HG03097 (cell line): Measurements from ENCODE around the gene USE1.
A peak's percentile ranks its signal among the peaks of the same experiment; 100 is the strongest.
"Not testable (repeated sequence)": the region's sequence is repeated elsewhere in the genome, so short reads cannot be mapped to it uniquely, and the experiment has no call there.

ENCODE experiments used
- ATAC-seq: cut with Tn5 transposase; IDR thresholded peaks from one replicate; pipeline ENCODE4 v1.9.1; 2021; ENCODE audit not compliant: unreplicated experiment, low FRiP score

USE1 gene, protein sequence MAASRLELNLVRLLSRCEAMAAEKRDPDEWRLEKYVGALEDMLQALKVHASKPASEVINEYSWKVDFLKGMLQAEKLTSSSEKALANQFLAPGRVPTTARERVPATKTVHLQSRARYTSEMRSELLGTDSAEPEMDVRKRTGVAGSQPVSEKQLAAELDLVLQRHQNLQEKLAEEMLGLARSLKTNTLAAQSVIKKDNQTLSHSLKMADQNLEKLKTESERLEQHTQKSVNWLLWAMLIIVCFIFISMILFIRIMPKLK

DNA sequence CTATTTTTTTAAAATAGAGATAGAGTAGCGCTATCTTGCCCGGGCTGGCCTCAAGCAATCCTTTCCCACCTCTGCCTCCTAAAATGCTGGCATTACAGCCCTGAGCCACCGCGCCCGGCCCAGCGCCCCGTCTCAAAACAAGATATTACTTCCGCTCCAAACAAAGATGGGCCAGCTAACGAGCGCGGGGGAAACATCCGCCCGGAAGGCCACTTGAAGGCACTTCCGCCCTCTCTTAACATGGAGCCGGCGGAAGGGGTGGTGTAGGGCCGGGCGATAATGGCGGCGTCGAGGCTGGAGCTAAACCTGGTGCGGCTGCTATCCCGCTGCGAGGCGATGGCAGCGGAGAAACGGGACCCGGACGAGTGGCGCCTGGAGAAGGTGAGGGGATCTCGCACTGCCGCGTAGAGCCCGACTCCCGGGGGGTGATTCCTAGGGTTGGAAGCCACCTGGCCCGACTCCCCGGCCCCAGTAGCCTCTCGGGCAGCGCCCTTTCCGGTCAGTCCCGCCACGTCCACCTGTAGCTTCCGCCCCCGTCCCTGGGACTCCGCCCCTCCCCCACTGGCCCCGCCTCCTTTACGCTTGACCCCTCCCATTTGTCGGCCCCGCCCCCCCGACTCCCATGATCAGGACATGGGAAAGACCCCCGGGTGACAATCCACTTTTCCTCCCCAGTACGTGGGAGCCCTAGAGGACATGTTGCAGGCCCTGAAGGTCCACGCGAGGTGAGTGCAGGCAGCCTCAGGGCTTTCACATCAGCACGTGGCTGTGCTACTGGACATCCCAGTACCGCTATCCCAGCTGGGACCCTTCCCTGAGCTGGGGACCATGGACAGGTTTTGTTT, at the start of gene USE1:
USE1 (plus strand) TSS at position 231 of the 845 bp plus-strand sequence; CDS start at position 280, 49 bp downstream.
- ATAC-seq: peak; percentile 59

DNA sequence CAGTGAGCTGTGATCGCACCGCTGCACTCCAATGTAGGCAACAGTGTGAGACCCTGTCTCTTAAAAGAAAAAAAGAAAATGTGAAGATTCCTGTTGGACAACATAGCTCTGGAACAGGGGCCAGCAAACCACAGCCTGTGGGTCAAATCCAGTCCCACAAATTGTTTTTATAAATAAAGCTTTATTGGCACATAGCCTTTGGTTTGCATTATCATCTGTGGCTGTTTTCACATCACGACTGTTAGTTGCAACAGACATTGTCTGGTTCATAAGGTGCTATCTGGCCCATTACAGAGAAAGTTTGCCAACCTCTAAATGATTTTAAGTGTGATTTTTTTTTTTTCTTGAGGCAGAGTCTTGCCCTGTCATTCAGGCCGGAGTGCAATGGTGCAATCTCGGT, 49.4 kb upstream of the USE1 start:
- ATAC-seq: no peak

DNA sequence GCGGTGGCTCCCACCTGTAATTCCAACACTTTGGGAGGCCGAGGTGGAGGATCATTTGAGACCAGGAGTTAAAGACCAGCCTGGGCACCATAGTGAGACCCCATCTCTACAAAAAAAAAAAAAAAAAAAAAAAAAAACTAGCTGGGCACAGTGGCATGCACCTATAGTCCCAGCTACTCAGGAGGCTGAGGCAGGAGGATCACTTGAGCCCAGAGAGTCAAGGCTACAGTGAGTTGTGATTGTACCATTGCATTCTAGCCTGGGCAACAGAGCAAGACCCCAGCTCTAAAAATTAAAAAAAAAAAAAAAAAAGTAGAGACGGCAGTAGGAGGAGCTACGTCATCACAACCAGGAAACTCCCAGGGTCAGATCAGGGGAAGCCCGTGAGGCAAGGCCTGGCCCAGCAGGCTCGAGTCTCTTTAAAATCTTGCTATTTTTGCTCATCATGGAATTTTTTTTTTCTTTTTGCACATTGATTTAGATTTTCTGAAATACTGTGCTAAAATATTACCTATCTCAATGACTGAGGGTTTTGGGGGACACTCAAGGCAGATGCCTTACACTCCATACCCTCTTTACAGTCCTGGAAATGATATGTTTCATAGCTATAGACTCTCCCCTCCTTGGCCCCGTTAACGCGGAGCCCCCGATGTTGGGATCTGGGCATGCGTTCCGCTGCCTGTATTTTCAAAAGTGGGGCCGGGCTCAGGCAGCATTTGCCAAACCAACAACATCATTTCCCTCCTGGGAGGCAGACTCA, 44.4 kb upstream of the USE1 start:
- ATAC-seq: no peak

DNA sequence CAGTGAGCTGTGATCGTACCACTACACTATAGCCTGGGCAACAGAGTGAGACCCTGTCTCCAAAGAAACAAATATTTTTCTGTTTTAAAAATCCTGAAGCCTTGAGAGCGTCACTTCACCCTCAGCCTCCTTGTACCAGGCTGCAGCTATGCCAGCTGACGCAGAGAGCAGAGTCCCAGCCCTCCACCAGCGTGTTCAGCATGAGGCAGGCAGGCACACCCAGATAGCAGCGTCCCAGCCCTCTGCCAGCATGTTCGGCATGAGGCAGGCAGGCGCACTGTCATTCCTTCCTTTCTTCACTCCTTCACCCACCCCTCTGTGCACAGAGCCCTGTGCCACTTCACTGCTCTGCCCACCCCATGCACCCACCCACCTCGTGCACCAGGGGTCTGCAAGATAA, 43.3 kb upstream of the USE1 start:
- no peak for ATAC-seq

DNA sequence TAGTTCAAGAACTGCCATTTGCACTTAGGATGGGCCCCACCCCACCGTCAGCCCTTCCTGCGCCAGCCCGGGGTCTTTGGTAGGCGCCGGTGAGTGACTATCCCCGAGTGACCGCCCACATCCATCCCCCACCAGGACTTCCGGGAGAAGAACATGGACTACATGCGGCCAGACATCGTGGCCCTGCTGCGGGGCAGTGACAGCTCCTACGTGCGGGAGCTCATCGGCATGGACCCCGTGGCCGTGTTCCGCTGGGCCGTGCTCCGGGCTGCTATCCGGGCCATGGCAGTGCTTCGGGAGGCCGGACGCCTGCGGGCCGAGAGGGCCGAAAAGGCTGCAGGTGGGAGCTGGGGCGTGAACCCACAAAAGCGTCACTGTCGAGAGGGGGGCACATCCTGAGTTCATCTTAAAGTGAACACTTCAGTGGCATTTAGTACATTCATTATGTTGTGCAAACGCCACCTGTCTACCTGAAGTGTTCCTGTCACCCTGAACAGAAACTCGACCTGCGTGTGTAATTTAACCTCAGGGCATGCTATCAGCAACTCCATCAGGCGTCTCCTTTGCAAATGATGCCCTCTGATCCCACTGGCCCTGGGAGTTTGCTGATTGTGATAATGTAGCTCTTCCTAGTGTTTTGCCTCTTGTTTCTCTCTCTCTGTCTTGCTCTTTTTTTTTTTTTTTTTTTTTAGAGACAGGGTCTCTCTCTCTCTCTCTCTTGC, 42.4 kb upstream of the USE1 start:
- ATAC-seq: no peak

DNA sequence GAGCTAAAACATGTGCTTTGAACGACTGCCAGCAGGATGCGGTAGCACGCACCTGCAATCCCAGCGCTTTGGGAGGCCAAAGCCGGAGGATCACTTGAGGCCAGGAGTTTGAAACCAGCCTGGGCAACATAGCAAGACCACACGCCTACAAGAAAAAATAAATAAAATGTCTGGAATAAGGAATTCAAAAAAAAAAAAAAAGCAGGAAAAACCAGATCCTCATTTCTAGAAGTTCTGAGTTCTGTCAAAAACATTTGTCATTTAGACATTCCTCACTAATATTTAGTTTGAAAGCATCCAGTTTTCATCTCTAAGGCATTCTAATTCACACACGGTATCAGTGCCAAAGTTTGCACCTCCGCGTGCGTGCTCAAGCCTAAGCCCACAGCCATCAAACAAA, 36.9 kb upstream of the USE1 start:
- ATAC-seq: no peak

DNA sequence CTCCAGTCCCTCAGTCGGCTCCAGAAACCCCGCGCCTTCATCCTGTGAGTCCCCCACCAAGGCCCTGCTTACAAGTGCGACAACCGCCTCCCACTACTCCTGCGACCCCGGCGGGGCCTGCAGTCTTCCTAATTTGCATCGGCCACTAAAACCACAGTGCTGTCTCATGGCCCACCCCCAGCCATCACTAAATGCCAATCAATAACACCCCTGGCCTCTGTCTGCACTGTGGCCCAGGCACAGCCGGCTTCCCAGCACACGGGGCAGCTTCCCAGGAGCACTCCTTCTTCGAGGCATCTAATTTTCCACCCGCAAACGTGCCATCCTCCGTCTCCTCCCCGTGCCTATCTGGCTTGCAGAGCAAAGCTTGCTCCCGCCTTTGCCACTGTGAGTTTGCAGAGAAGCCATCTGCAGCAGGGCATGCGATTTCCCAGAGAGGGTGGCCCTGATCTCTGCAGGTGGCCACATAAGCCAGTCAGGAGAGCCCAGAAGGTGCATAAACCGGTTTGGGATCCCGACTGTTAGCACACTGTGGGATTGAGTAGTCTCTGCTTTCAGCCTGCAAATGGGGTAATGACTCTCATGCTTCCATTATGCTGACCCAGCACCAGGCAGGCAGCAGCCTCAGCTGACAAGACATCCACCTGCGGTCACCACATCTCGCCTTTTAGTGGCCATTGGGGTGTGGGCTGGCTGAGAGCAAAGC, 34.0 kb upstream of the USE1 start:
- no peak for ATAC-seq

DNA sequence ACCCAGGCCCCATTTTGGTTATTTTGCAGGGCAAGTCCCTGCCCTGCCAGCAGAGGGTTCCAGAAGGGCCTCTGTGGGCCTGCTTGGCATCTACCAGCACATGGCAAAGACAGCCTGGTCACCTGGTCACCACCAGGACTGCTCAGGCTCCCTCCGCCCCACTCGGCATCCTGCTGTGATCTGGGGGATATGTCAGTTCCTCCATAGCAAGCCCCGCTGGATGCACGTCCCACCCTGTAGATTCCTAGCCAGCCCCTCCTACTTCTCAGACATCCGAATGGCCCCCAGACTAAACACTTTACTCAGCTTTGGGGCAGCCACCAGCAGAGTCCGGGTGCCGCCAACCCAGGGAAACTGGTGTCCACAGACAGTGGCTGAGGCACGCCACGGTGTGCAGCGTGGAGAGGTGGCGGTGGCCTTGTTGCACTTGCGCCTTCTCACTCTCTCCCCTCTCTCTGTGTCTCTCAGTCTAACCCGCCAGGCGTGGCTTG, 31.8 kb upstream of the USE1 start:
- ATAC-seq: no peak

DNA sequence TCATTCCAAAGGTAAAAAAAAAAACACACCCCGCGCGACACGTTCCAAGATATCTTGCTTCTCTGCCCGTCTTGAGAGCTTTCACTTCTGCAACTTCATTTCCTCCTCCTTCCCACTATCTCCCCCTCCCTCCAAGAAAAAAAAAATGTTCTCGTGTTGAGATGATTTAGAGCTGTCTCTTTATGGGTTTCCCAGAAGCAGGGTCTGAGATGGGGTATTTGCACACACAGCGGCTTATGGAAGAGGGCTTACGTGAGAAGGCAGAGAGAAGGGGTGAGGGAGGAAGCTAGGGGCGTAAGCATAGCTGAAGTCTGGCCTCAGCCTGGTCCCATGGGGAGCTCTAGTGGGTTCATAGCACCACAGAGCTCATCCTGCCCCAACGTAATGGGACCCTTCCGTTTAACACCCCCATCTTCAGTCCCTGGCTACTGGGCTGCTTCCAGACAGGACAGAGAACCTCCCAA, 31.3 kb upstream of the USE1 start:
- no peak for ATAC-seq

DNA sequence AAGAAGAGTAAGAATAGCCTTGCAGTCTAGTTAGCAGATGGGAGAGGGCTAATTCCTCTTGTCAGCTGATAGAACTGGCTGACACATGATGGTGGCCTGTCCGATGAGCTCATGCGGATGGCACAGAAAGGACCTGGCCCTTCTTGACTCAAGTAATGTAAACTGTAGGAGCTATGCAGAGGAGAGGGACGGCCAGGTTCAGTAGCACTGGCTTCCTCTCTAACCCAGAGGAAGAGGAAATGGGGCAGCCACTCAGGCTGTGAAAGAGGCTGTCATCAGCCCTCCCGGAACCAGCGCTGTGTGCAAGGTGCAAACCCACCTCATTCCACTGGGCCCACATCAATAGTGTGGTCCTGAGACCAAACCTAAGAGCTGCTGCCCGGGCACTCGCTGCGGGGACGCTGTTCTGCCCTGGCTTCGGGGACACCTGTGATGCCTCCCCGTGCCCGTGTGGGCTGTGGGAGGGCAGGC, 30.8 kb upstream of the USE1 start:
- no peak for ATAC-seq

DNA sequence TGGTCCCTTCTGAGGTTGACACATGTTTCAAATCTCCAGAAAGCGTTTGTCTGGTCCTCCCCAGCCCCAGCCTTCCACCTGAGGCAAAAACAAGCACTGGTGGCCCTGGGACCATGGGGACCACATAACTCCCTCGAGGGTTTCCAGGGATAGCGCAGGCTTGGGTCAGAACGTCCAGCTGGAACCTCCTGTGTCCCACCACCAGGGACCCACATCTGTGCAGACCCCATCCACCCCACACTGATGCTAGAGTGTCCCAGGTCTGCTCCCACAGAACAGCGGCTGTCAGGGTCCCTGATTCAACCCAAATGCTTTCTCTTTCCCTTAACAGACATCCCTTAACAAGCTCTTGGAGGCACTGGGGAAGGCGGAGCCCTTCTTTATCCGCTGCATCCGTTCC, 29.6 kb upstream of the USE1 start:
- ATAC-seq: no peak

DNA sequence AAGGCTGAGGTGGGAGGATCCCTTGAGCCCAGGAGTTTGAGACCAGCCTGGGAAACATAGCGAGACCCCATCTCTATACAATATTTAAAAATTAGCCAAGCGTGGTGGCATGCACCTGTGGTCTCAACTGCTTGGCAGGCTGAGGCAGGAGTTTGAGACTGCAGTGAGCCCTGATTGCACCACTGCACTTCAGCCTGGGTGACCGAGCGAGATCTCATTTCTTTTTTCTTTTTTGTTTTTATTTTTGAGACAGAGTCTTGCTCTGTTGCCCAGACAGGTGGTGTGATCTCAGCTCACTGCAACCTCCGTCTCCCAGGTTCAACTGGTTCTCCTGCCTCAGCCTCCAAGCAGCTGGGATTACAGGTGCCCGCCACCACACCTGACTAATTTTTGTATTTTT, 23.4 kb upstream of the USE1 start:
- ATAC-seq: not testable (repeated sequence)

DNA sequence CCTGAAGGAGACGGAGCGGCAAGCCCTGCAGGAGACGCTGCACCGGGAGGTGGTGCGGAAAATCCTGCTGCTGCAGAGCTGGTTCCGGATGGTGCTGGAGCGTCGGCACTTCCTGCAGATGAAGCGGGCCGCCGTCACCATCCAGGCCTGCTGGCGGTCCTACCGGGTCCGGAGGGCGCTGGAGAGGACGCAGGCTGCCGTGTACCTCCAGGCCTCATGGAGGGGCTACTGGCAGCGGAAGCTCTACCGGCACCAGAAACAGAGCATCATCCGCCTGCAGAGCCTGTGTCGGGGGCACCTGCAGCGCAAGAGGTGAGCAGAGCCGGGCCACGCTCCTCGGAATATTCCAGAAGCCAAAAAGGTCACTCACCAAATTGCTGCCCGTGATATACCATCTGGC, 22.4 kb upstream of the USE1 start:
- ATAC-seq: no peak

DNA sequence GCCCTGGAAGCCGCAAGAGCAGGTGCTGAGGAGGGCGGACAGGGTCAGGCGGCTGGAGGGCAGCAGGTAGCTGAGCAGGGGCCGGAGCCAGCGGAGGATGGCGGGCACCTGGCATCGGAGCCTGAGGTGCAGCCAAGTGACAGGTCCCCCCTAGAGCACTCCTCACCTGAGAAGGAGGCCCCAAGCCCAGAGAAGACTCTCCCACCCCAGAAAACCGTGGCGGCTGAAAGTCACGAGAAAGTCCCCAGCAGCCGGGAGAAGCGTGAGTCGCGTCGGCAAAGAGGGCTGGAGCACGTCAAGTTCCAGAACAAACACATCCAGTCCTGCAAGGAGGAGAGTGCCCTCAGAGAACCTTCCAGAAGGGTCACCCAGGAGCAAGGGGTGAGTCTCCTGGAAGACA, 20.5 kb upstream of the USE1 start:
- ATAC-seq: no peak

DNA sequence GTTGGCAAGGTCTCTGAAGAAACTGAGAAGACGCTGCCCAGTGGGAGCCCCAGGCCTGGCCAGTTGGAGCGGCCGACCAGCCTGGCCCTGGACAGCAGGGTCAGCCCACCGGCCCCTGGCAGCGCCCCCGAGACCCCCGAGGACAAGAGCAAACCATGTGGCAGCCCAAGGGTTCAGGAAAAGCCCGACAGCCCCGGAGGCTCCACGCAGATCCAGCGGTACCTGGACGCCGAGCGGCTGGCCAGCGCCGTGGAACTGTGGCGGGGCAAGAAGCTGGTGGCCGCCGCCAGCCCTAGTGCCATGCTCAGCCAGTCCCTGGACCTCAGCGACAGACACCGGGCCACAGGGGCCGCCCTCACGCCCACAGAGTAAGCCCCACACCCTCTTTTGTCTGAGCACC, 20.1 kb upstream of the USE1 start:
- no peak for ATAC-seq

DNA sequence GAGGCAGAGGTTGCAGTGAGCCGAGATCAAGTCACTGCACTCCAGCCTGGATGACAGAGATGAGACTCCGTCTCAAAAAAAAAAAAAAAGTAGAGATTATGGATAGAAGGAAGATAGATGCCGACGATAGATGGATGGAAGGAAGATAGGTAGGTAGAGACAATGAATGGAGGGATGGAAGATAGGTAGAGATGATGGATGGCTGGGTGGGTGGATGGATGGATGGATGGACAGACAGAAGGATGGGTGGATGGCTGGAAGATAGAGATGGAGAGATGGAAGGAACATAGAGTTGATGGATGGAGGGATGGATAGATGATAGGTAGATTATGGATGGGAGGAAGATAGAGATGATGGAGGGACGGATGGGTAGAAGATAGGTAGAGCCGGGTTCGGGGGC, 18.5 kb upstream of the USE1 start:
- no peak for ATAC-seq

DNA sequence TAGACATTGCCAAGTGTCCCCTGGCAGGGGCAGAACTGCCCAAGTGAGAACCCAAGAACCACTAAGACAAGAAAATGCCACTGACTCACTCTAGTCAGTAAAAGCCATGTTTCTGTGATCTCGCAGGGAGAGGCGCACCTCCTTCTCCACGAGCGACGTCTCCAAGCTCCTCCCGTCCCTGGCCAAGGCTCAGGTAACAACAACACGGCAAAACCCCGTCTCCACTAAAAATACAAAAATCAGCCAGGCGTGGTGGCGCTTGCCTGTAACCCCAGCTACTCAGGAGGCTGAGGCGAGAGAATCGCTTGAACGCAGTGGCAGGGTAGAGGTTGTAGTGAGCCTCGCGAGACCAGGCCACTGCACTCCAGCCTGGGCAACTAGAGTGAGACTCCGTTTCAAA, 17.5 kb upstream of the USE1 start:
- no peak for ATAC-seq

DNA sequence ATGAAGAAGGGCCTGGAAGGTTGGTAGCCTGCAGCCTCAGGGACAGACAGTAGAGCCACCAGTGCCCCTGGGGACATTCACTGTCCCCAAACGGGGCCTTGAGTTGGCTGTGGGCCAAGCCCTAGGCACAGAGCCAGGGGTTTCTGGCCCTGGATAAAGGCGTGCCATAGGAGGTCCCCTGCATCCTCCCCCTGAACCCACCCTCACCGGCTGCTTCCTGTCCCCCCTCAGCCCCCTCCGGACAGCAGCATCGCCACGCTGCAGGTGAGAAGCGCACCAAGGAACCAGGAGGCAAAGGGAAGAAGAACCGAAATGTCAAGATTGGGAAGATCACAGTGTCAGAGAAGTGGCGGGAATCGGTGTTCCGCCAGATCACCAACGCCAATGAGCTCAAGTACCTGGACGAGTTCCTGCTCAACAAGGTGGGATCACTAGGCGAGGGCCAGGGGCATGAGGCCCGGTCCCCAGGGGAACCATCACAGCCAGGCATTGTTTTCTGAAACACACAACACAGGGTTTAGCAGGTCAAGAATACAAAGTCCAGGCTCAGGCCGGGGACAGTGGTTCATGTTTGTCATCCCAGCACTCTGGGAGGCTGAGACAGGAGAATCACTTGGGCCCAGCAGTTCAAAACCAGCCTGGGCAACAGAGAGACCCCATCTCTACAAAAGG, 14.6 kb upstream of the USE1 start:
- ATAC-seq: no peak

DNA sequence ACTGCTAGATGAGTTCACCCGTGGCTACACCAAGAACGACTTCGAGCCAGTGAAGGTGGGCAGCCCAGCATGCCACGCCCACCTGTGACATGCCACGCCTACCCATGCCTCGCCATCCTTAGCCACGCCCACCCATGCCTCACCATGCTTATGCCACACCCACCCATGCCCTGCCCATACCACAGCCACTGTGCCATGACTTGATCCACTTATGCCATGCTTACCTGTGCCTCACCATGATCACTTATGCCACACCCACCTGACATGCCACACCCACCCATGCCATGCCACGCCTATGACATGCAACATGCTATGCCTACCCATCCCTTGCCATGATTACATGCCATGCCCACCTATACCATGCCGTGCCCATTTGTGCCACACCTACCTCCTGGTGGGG, 12.9 kb upstream of the USE1 start:
- ATAC-seq: no peak
